ENCODE results near the gene TRIM44.

- TF ChIP-seq CTCF (IDR thresholded peaks at IDR 0.05) (no peak), POLR2A (IDR thresholded peaks at IDR 0.05) (no peak)
Measured at GRCh38 chr11:35838071-35838470, 175.5 kb downstream of the TRIM44 start.
